B cell (primary cell): ENCODE results near the gene AP1S3. TPM values are rescaled to one million over a fixed set of nuclear protein-coding genes. Genes with fewer than 3 reads are reported as not detected.

ENCODE experiments used
- ATAC-seq: fragments of 200-7000 bp; cut with Tn5 transposase; one replicate; pipeline ENCODE4 v1.10.0; 2021; ENCODE audit warnings: low read depth, mild to moderate bottlenecking, moderate number of reproducible peaks, moderate library complexity
- CTCF ChIA-PET: fragments of 350-600 bp; sonication (Branson Sonifier 250); formaldehyde crosslinking; loops from one replicate; lab custom pipeline; 2021; ENCODE audit warnings: antibody characterized with exemption, inconsistent platforms; lab: Charles Lee
- POLR2A ChIA-PET: fragments of 350-600 bp; sonication (Branson Sonifier 250); formaldehyde crosslinking; loops from one replicate; lab custom pipeline; 2021; ENCODE audit warnings: antibody characterized with exemption; lab: Charles Lee
- DNase-seq: peaks from one replicate; pipeline ENCODE4 v3.0.0; 2013
- H2AFZ ChIP-seq: 2 replicates; pipeline ENCODE4 v1.6.1; 2012; ENCODE audit warnings: mild to moderate bottlenecking, low read depth, low read length; ENCODE audit not compliant: insufficient read depth, poor library complexity, severe bottlenecking
- H3K27ac ChIP-seq, 2 donors: 1 replicate in 1 of 2; 2 replicates in 1 of 2; pipeline ENCODE4 v1.5.1; 2012 to 2013; ENCODE audit warnings: low read length in 2 of 2, mild to moderate bottlenecking in 2 of 2, moderate library complexity in 1 of 2
- H3K27me3 ChIP-seq, 4 experiments: fragments of 200-600 bp in 1 of 4; sonication (generic) in 1 of 4; replicated peaks in 1 of 4; 1 replicate in 2 of 4; 2 replicates in 2 of 4; pipeline versions ENCODE4 v1.6.1 to v1.7.0; 2013 to 2016; ENCODE audit warnings: low read length in 3 of 4, mild to moderate bottlenecking in 2 of 4, mixed read lengths in 1 of 4, moderate library complexity in 1 of 4; ENCODE audit not compliant: insufficient read depth in 4 of 4, control insufficient read depth in 3 of 4; ENCODE audit errors: control extremely low read depth in 1 of 4
- H3K36me3 ChIP-seq, 2 experiments: replicated peaks in 1 of 2; 1 replicate in 1 of 2; 2 replicates in 1 of 2; pipeline versions ENCODE4 v1.6.1 to v1.7.1; 2013; ENCODE audit warnings: low read length in 1 of 2; ENCODE audit not compliant: insufficient read depth in 2 of 2, control insufficient read depth in 1 of 2; ENCODE audit errors: control extremely low read depth in 1 of 2, extremely low read depth in 1 of 2
- H3K4me1 ChIP-seq, 2 donors: fragments of 200-600 bp in 1 of 2; sonication (generic) in 1 of 2; 1 replicate in 1 of 2; 2 replicates in 1 of 2; pipeline versions ENCODE4 v1.5.1 to v1.6.1; 2013 to 2017; ENCODE audit warnings: low read length in 2 of 2; ENCODE audit not compliant: control insufficient read depth in 2 of 2, insufficient read depth in 2 of 2
- H3K4me2 ChIP-seq: replicated peaks from 2 replicates; pipeline ENCODE3; 2012; ENCODE audit warnings: mild to moderate bottlenecking, low read depth, low read length; ENCODE audit not compliant: poor library complexity, severe bottlenecking
- H3K4me3 ChIP-seq, 5 experiments: fragments of 200-600 bp in 1 of 5; sonication (generic) in 1 of 5; 1 replicate in 3 of 5; 2 replicates in 2 of 5; pipeline versions ENCODE4 v1.5.1 to v1.7.0; 2011 to 2016; ENCODE audit warnings: low read length in 4 of 5, mild to moderate bottlenecking in 4 of 5, low read depth in 2 of 5, control low read depth in 1 of 5, moderate library complexity in 1 of 5; ENCODE audit not compliant: insufficient read depth in 1 of 5; ENCODE audit errors: control extremely low read depth in 1 of 5, extremely low read depth in 1 of 5
- H3K79me2 ChIP-seq: fragments of 200-600 bp; sonication (generic); one replicate; pipeline ENCODE4 v1.6.0; 2016; ENCODE audit warnings: low read length; ENCODE audit not compliant: control insufficient read depth, insufficient read depth
- H3K9ac ChIP-seq: fragments of 200-600 bp; sonication (generic); 2 replicates; pipeline ENCODE4 v1.6.1; 2017; ENCODE audit warnings: mild to moderate bottlenecking, low read length, moderate library complexity
- H3K9me3 ChIP-seq, 3 donors: one replicate each; pipeline versions ENCODE4 v1.6.1 to v1.7.1; 2013; ENCODE audit warnings: low read length in 2 of 3; ENCODE audit not compliant: control insufficient read depth in 2 of 3, insufficient read depth in 1 of 3; ENCODE audit errors: control extremely low read depth in 1 of 3
- H4K20me1 ChIP-seq: 2 replicates; pipeline ENCODE4 v1.6.0; 2012; ENCODE audit warnings: mild to moderate bottlenecking, low read length; ENCODE audit not compliant: insufficient read depth, control insufficient read depth, poor library complexity, severe bottlenecking
- H3K27ac Mint-ChIP-seq: one replicate; pipeline ENCODE4 v1.8.0; 2021; ENCODE audit warnings: mixed read lengths
- H3K27me3 Mint-ChIP-seq: one replicate; pipeline ENCODE4 v1.8.0; 2021; ENCODE audit warnings: mixed read lengths
- H3K4me1 Mint-ChIP-seq: one replicate; pipeline ENCODE4 v1.8.0; 2021; ENCODE audit warnings: mixed read lengths
- H3K4me3 Mint-ChIP-seq: one replicate; pipeline ENCODE4 v1.8.0; 2021; ENCODE audit warnings: mixed read lengths
- H3K9me3 Mint-ChIP-seq: one replicate; pipeline ENCODE4 v1.8.0; 2022; ENCODE audit warnings: mixed read lengths; ENCODE audit not compliant: insufficient read depth
- EZH2 ChIP-seq: IDR thresholded peaks from 2 replicates; pipeline ENCODE4 v1.6.1; 2012; ENCODE audit warnings: borderline replicate concordance, low read depth, mild to moderate bottlenecking, moderate library complexity, low read length; ENCODE audit not compliant: insufficient read depth, poor library complexity, severe bottlenecking
- WGBS: methylation state at CpG from one replicate; pipeline ENCODE4 v1.1.5; 2013; ENCODE audit warnings: missing lambda C conversion rate; ENCODE audit not compliant: insufficient coverage; 5-methylcytosine and 5-hydroxymethylcytosine counted together
- intact Hi-C: fragments of 100-400 bp; cut with micrococcal nuclease; formaldehyde crosslinking; loops from one replicate; pipeline ENCODE4 v1.10.0; 2022
- polyA plus RNA-seq: library from polyadenylated mRNA; depleted of rRNA; stranded (reverse); fragments of >200 nt; gene quantifications from 2 replicates; pipeline ENCODE4 v1.2.3, GENCODE V29; 2012
- total RNA-seq, 2 donors: library from RNA; stranded (reverse); fragments of 120-200 nt in 1 of 2; gene quantifications; 1 replicate in 1 of 2; 2 replicates in 1 of 2; pipeline versions ENCODE4 v1.2.3 to v1.2.4, GENCODE V29; 2013 to 2022
- TF ChIP-seq, protein P1 (sequence below): fragments of 200-600 bp; IDR thresholded peaks from one replicate; pipeline ENCODE4 v1.8.0; 2022; ENCODE audit warnings: antibody characterized with exemption, mild to moderate bottlenecking

AP1S3 gene
- total and polyA plus RNA-seq, 2 donors (not counting 1 experiment from before 2014, with no cell fraction given) = 7.2 to 41.4 TPM

GRCh38 chr2:223787358-223787757 is 50.0 kb downstream of the AP1S3 start:
- Histone ChIP-seq H3K9me3 (peaks cover 0 to 4% (median 0%) of the 10 kb centered on the region in 3 donors), H3K4me3 (no peak overlapping the region), H2AFZ (no peak overlapping the region), H3K9ac (peak overlapping the region; percentile 6), H3K4me2 (peak overlapping the region; percentile 34), H3K27me3 (no peaks in the 10 kb centered on the region), H3K27ac (peak overlapping the region; percentile 71 to 81), H4K20me1 (no peaks in the 10 kb centered on the region), H3K79me2 (peaks cover 45% of the 10 kb centered on the region), H3K36me3 (peaks cover 0 to 5% of the 10 kb centered on the region in 2 experiments), H3K4me1 (peaks cover 17 to 18% of the 10 kb centered on the region in 2 donors)
- CTCF ChIA-PET = no interaction called here
- WGBS = 75% methylated on average over 2 of the region's 2 CpGs
- Mint-ChIP-seq H3K27me3 (no peaks in the 10 kb centered on the region), H3K4me3 (peak overlapping the region; percentile 73), H3K27ac (peak overlapping the region; percentile 90), H3K9me3 (no peaks in the 10 kb centered on the region), H3K4me1 (peaks cover 44% of the 10 kb centered on the region)
- POLR2A ChIA-PET = no interaction called here
- peak; percentile 45 for DNase-seq
- intact Hi-C loops = loop anchor here (10.0 kb wide), 1 partner anchor 107 kb away; no protein-coding TSS in a partner anchor
- ATAC-seq = peak; percentile 53
- TF ChIP-seq, protein P1, sequence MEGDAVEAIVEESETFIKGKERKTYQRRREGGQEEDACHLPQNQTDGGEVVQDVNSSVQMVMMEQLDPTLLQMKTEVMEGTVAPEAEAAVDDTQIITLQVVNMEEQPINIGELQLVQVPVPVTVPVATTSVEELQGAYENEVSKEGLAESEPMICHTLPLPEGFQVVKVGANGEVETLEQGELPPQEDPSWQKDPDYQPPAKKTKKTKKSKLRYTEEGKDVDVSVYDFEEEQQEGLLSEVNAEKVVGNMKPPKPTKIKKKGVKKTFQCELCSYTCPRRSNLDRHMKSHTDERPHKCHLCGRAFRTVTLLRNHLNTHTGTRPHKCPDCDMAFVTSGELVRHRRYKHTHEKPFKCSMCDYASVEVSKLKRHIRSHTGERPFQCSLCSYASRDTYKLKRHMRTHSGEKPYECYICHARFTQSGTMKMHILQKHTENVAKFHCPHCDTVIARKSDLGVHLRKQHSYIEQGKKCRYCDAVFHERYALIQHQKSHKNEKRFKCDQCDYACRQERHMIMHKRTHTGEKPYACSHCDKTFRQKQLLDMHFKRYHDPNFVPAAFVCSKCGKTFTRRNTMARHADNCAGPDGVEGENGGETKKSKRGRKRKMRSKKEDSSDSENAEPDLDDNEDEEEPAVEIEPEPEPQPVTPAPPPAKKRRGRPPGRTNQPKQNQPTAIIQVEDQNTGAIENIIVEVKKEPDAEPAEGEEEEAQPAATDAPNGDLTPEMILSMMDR = no peak
- no peak for TF ChIP-seq EZH2

- Histone ChIP-seq H3K27ac (peak overlapping the region; percentile 71 to 81), H3K27me3 (no peaks in the 10 kb centered on the region), H4K20me1 (no peaks in the 10 kb centered on the region), H3K36me3 (peaks cover 0 to 5% of the 10 kb centered on the region in 2 experiments), H3K4me3 (no peak overlapping the region), H3K9me3 (peaks cover 0 to 4% (median 0%) of the 10 kb centered on the region in 3 donors), H3K79me2 (peaks cover 49% of the 10 kb centered on the region), H2AFZ (peak overlapping the region; percentile 40), H3K4me2 (peak overlapping the region; percentile 34), H3K9ac (peak overlapping the region; percentile 6), H3K4me1 (peaks cover 17 to 18% of the 10 kb centered on the region in 2 donors)
- Mint-ChIP-seq H3K27ac (peak overlapping the region; percentile 90), H3K27me3 (no peaks in the 10 kb centered on the region), H3K4me1 (peaks cover 44% of the 10 kb centered on the region), H3K9me3 (no peaks in the 10 kb centered on the region), H3K4me3 (peak overlapping the region; percentile 73)
- TF ChIP-seq, protein P1 = no peak
- no peak for TF ChIP-seq EZH2
- intact Hi-C loops = loop anchor here (10.0 kb wide), 1 partner anchor 108 kb away; no protein-coding TSS in a partner anchor
- ATAC-seq (peak; percentile 45), DNase-seq (peak; percentile 41)
- ChIA-PET POLR2A (no interaction called here), CTCF (interaction anchor here (0.8 kb wide), 1 partner anchor 9 kb away, joined by 3 read pairs; no protein-coding TSS in a partner anchor)
- 43% methylated on average over 2 of the region's 4 CpGs for WGBS
Observed at GRCh38 chr2:223786943-223787342, 50.4 kb downstream of the AP1S3 start.
